Activated naive CD8-positive, alpha-beta T cell treated with anti-CD3 and anti-CD28 coated beads for 36 hours (primary cell): ENCODE data around the gene ATP6V1G3. TPM values are rescaled to one million over a fixed set of nuclear protein-coding genes. Genes with fewer than 3 reads are reported as not detected.
"Not testable (repeated sequence)": the region's sequence is repeated elsewhere in the genome, so short reads cannot be mapped to it uniquely, and the experiment has no call there.

ENCODE experiments used
- DNase-seq: peaks from one replicate; pipeline ENCODE4 v3.0.0; 2021
- H3K27ac Mint-ChIP-seq: one replicate; pipeline ENCODE4 v1.8.0; 2022; ENCODE audit warnings: mild to moderate bottlenecking, moderate library complexity, mixed read lengths
- H3K27me3 Mint-ChIP-seq: one replicate; pipeline ENCODE4 v1.8.0; 2022; ENCODE audit warnings: mild to moderate bottlenecking, mixed read lengths
- H3K36me3 Mint-ChIP-seq: one replicate; pipeline ENCODE4 v1.8.0; 2021; ENCODE audit warnings: mild to moderate bottlenecking, mixed read lengths
- H3K4me1 Mint-ChIP-seq: one replicate; pipeline ENCODE4 v1.8.0; 2021; ENCODE audit warnings: mixed read lengths
- H3K4me3 Mint-ChIP-seq: one replicate; pipeline ENCODE4 v1.8.0; 2022; ENCODE audit warnings: mild to moderate bottlenecking, moderate library complexity, mixed read lengths
- H3K9me3 Mint-ChIP-seq: one replicate; pipeline ENCODE4 v1.8.0; 2022; ENCODE audit warnings: mixed read lengths
- total RNA-seq, 2 experiments: library from RNA; stranded (reverse); gene quantifications; one replicate each; pipeline ENCODE4 v1.2.3, GENCODE V29; 2021

Gene ATP6V1G3
- total RNA-seq, 2 experiments from 2014 or later, result not detected

GRCh38 chr1:198496216-198497143, 44.0 kb downstream of the ATP6V1G3 start:
- Mint-ChIP-seq H3K27ac (no peak overlapping the region), H3K27me3 (no peaks in the 10 kb centered on the region), H3K4me1 (peaks cover 13% of the 10 kb centered on the region), H3K36me3 (no peaks in the 10 kb centered on the region), H3K9me3 (peaks cover 7% of the 10 kb centered on the region), H3K4me3 (no peak overlapping the region)
- no peak for DNase-seq

GRCh38 chr1:198495631-198496030, 44.8 kb downstream of the ATP6V1G3 start:
- Mint-ChIP-seq H3K36me3 (no peaks in the 10 kb centered on the region), H3K9me3 (peaks cover 4% of the 10 kb centered on the region), H3K4me1 (peaks cover 13% of the 10 kb centered on the region), H3K4me3 (no peak overlapping the region), H3K27ac (no peak overlapping the region), H3K27me3 (no peaks in the 10 kb centered on the region)
- DNase-seq, result no peak

- H3K4me1 Mint-ChIP-seq, result peaks cover 13% of the 10 kb centered on the region
- no peaks in the 10 kb centered on the region for H3K36me3 Mint-ChIP-seq
- H3K27ac Mint-ChIP-seq, result no peak overlapping the region
- no peaks in the 10 kb centered on the region for H3K27me3 Mint-ChIP-seq
- H3K4me3 Mint-ChIP-seq, result no peak overlapping the region
- no peak for DNase-seq
- H3K9me3 Mint-ChIP-seq, result no peaks in the 10 kb centered on the region
These were observed 45.8 kb downstream of the ATP6V1G3 start for GRCh38 chr1:198494658-198495103.

- Mint-ChIP-seq H3K9me3 (no peaks in the 10 kb centered on the region), H3K27ac (no peak overlapping the region), H3K4me1 (peaks cover 13% of the 10 kb centered on the region), H3K36me3 (no peaks in the 10 kb centered on the region), H3K27me3 (no peaks in the 10 kb centered on the region), H3K4me3 (no peak overlapping the region)
- no peak for DNase-seq
These were observed 46.3 kb downstream of the ATP6V1G3 start for GRCh38 chr1:198494139-198494538.

GRCh38 chr1:198493329-198493728, 47.2 kb downstream of the ATP6V1G3 start:
- Mint-ChIP-seq H3K9me3 (no peaks in the 10 kb centered on the region), H3K4me3 (no peak overlapping the region), H3K36me3 (no peaks in the 10 kb centered on the region)

GRCh38 chr1:198492872-198493271, 47.6 kb downstream of the ATP6V1G3 start:
- Mint-ChIP-seq H3K27ac (no peak overlapping the region), H3K4me3 (no peak overlapping the region), H3K27me3 (no peaks in the 10 kb centered on the region), H3K4me1 (peaks cover 7% of the 10 kb centered on the region), H3K9me3 (no peaks in the 10 kb centered on the region), H3K36me3 (no peaks in the 10 kb centered on the region)
- no peak for DNase-seq

More at GRCh38 chr1:198493329-198493728, 47.2 kb downstream of the ATP6V1G3 start:
- peaks cover 12% of the 10 kb centered on the region for H3K4me1 Mint-ChIP-seq
- no peak for DNase-seq
- no peak overlapping the region for H3K27ac Mint-ChIP-seq
- H3K27me3 Mint-ChIP-seq, result no peaks in the 10 kb centered on the region

- H3K36me3 Mint-ChIP-seq, result no peaks in the 10 kb centered on the region
- H3K27ac Mint-ChIP-seq, result no peak overlapping the region
- DNase-seq, result no peak
- no peaks in the 10 kb centered on the region for H3K4me1 Mint-ChIP-seq
- no peaks in the 10 kb centered on the region for H3K27me3 Mint-ChIP-seq
- no peak overlapping the region for H3K4me3 Mint-ChIP-seq
- H3K9me3 Mint-ChIP-seq, result no peaks in the 10 kb centered on the region
These were observed 48.9 kb downstream of the ATP6V1G3 start for GRCh38 chr1:198491596-198491995.

GRCh38 chr1:198491028-198491427, 49.5 kb downstream of the ATP6V1G3 start:
- Mint-ChIP-seq H3K4me3 (no peak overlapping the region), H3K9me3 (no peaks in the 10 kb centered on the region), H3K27ac (no peak overlapping the region), H3K27me3 (no peaks in the 10 kb centered on the region), H3K4me1 (no peaks in the 10 kb centered on the region), H3K36me3 (no peaks in the 10 kb centered on the region)
- DNase-seq, result no peak

- Mint-ChIP-seq H3K27ac (no peak overlapping the region), H3K4me1 (no peaks in the 10 kb centered on the region), H3K9me3 (no peaks in the 10 kb centered on the region), H3K36me3 (no peaks in the 10 kb centered on the region), H3K27me3 (no peaks in the 10 kb centered on the region), H3K4me3 (no peak overlapping the region)
- DNase-seq, result no peak
These were observed 50.3 kb downstream of the ATP6V1G3 start for GRCh38 chr1:198490224-198490623.

GRCh38 chr1:198486903-198487302, 53.6 kb downstream of the ATP6V1G3 start:
- Mint-ChIP-seq H3K9me3 (no peaks in the 10 kb centered on the region), H3K36me3 (no peaks in the 10 kb centered on the region), H3K4me1 (no peaks in the 10 kb centered on the region), H3K27me3 (no peaks in the 10 kb centered on the region), H3K4me3 (no peak overlapping the region), H3K27ac (no peak overlapping the region)
- no peak for DNase-seq

- Mint-ChIP-seq H3K4me1 (no peaks in the 10 kb centered on the region), H3K36me3 (no peaks in the 10 kb centered on the region), H3K4me3 (no peak overlapping the region), H3K9me3 (peaks cover 2% of the 10 kb centered on the region), H3K27me3 (no peaks in the 10 kb centered on the region), H3K27ac (no peak overlapping the region)
- no peak for DNase-seq
These were observed 56.8 kb downstream of the ATP6V1G3 start for GRCh38 chr1:198483645-198484044.

- Mint-ChIP-seq H3K27ac (no peak overlapping the region), H3K4me3 (no peak overlapping the region), H3K4me1 (no peaks in the 10 kb centered on the region), H3K9me3 (peaks cover 3% of the 10 kb centered on the region), H3K36me3 (no peaks in the 10 kb centered on the region), H3K27me3 (no peaks in the 10 kb centered on the region)
- no peak for DNase-seq
These were observed 57.5 kb downstream of the ATP6V1G3 start for GRCh38 chr1:198483006-198483405.

GRCh38 chr1:198481661-198482060, 58.8 kb downstream of the ATP6V1G3 start:
- Mint-ChIP-seq H3K36me3 (no peaks in the 10 kb centered on the region), H3K4me1 (no peaks in the 10 kb centered on the region), H3K27me3 (no peaks in the 10 kb centered on the region), H3K4me3 (no peak overlapping the region), H3K27ac (no peak overlapping the region), H3K9me3 (peaks cover 4% of the 10 kb centered on the region)
- DNase-seq, result no peak

GRCh38 chr1:198480876-198481275, 59.6 kb downstream of the ATP6V1G3 start:
- DNase-seq, result no peak
- H3K9me3 Mint-ChIP-seq, result peaks cover 7% of the 10 kb centered on the region
- no peaks in the 10 kb centered on the region for H3K4me1 Mint-ChIP-seq
- H3K36me3 Mint-ChIP-seq, result no peaks in the 10 kb centered on the region
- H3K27me3 Mint-ChIP-seq, result no peaks in the 10 kb centered on the region
- H3K4me3 Mint-ChIP-seq, result no peak overlapping the region
- H3K27ac Mint-ChIP-seq, result no peak overlapping the region

- peaks cover 31% of the 10 kb centered on the region for H3K9me3 Mint-ChIP-seq
- not testable (repeated sequence) for H3K36me3 Mint-ChIP-seq, H3K4me1 Mint-ChIP-seq, H3K27me3 Mint-ChIP-seq, H3K27ac Mint-ChIP-seq, H3K4me3 Mint-ChIP-seq, DNase-seq
These were observed 63.1 kb downstream of the ATP6V1G3 start for GRCh38 chr1:198477354-198477753.
